Endothelial cell of umbilical vein (primary cell): ENCODE results near the gene FCGR3A. TPM values are rescaled to one million over a fixed set of nuclear protein-coding genes. Genes with fewer than 3 reads are reported as not detected.

Experiments used
- BruUV-seq: library from RNA; stranded (reverse); fragments of 400-500 nt; replicated peaks from 2 replicates; lab custom pipeline; 2021; lab: Mats Ljungman, UMichigan
- CTCF ChIA-PET: fragments of 300-600, 350-600 bp; sonication (Branson Sonifier 250); formaldehyde crosslinking; loops from one replicate; lab custom pipeline; 2021; ENCODE audit warnings: antibody characterized with exemption, inconsistent platforms; lab: Charles Lee
- POLR2A ChIA-PET: fragments of 300-600, 350-600 bp; sonication (Branson Sonifier 250); formaldehyde crosslinking; loops from one replicate; lab custom pipeline; 2021; ENCODE audit warnings: antibody characterized with exemption, inconsistent platforms; lab: Charles Lee
- DNase-seq: peaks from one replicate; pipeline ENCODE4 v3.0.0-alpha.2; 2011; ENCODE audit warnings: low read depth, low spot score
- FAIRE-seq: peaks from 2 replicates; lab custom pipeline; 2011; peaks lifted over from hg19 to GRCh38; lab: Jason Lieb, UNC
- H2AFZ ChIP-seq: 2 replicates; pipeline ENCODE4 v1.6.0; 2012; ENCODE audit warnings: low read depth, low read length, control low read depth, inconsistent platforms
- H3K27ac ChIP-seq: 2 replicates; pipeline ENCODE4 v1.5.1; 2011; ENCODE audit warnings: low read depth, mild to moderate bottlenecking, control low read depth, low read length, moderate library complexity; ENCODE audit not compliant: insufficient read depth
- H3K27me3 ChIP-seq, 2 experiments: 2 replicates each; pipeline versions ENCODE4 v1.6.0 to v1.6.1; 2011; ENCODE audit warnings: low read length in 2 of 2, mixed read lengths in 1 of 2; ENCODE audit not compliant: control insufficient read depth in 2 of 2, insufficient read depth in 2 of 2
- H3K36me3 ChIP-seq, 2 experiments: 2 replicates in 1 of 2; 3 replicates in 1 of 2; pipeline ENCODE4 v1.5.1; 2011; ENCODE audit warnings: low read length in 2 of 2, mild to moderate bottlenecking in 1 of 2, moderate library complexity in 1 of 2; ENCODE audit not compliant: control insufficient read depth in 2 of 2, insufficient read depth in 2 of 2; ENCODE audit errors: extremely low read depth in 1 of 2
- H3K4me1 ChIP-seq: 3 replicates; pipeline ENCODE4 v1.5.1; 2011; ENCODE audit warnings: mild to moderate bottlenecking, low read length; ENCODE audit not compliant: control insufficient read depth, insufficient read depth; ENCODE audit errors: extremely low read depth
- H3K4me2 ChIP-seq: 2 replicates; pipeline ENCODE4 v1.6.1; 2011; ENCODE audit warnings: low read length, control low read depth, mixed read lengths; ENCODE audit not compliant: insufficient read depth
- H3K4me3 ChIP-seq, 3 experiments: fragments of 200-600 bp in 1 of 3; sonication (generic), shearing (Covaris generic) in 1 of 3; replicated peaks in 1 of 3; 2 replicates each; pipeline ENCODE4 v1.5.1; 2011 to 2016; ENCODE audit warnings: control low read depth in 3 of 3, low read length in 3 of 3, mild to moderate bottlenecking in 2 of 3, inconsistent platforms in 1 of 3, low read depth in 1 of 3, moderate library complexity in 1 of 3; ENCODE audit not compliant: insufficient read depth in 1 of 3
- H3K79me2 ChIP-seq: 2 replicates; pipeline ENCODE4 v1.6.0; 2012; ENCODE audit warnings: low read length, inconsistent platforms; ENCODE audit not compliant: control insufficient read depth, insufficient read depth
- H3K9ac ChIP-seq: replicated peaks from 2 replicates; pipeline ENCODE3; 2011; ENCODE audit warnings: low read length, control low read depth; ENCODE audit not compliant: insufficient read depth; ENCODE audit errors: extremely low read depth
- H3K9me1 ChIP-seq: replicated peaks from 3 replicates; pipeline ENCODE4 v1.6.0; 2011; ENCODE audit warnings: mild to moderate bottlenecking, low read length; ENCODE audit not compliant: control insufficient read depth, insufficient read depth; ENCODE audit errors: extremely low read depth
- H3K9me3 ChIP-seq: replicated peaks from 2 replicates; pipeline ENCODE4 v1.5.1; 2012; ENCODE audit warnings: low read length, inconsistent platforms; ENCODE audit not compliant: control insufficient read depth, insufficient read depth
- H4K20me1 ChIP-seq: replicated peaks from 2 replicates; pipeline ENCODE3; 2011; ENCODE audit warnings: mild to moderate bottlenecking, low read length; ENCODE audit not compliant: control insufficient read depth, insufficient read depth; ENCODE audit errors: extremely low read depth
- EZH2 ChIP-seq: IDR thresholded peaks from 2 replicates; pipeline ENCODE4 v1.6.1; 2012; ENCODE audit warnings: borderline replicate concordance, low read depth, mild to moderate bottlenecking, moderate library complexity, low read length, inconsistent platforms; ENCODE audit not compliant: severe bottlenecking
- FOS ChIP-seq: IDR thresholded peaks from 2 replicates; pipeline ENCODE4 v1.6.1; 2011; ENCODE audit warnings: mild to moderate bottlenecking, low read length, moderate library complexity, borderline replicate concordance; ENCODE audit not compliant: insufficient read depth
- GATA2 ChIP-seq: IDR thresholded peaks from 2 replicates; pipeline ENCODE4 v1.7.0; 2011; ENCODE audit warnings: low read depth, mild to moderate bottlenecking, moderate library complexity, mixed read lengths, low read length; ENCODE audit not compliant: insufficient read length, insufficient read depth
- JUN ChIP-seq: IDR thresholded peaks from 2 replicates; pipeline ENCODE4 v1.6.1; 2011; ENCODE audit warnings: borderline replicate concordance, low read depth; ENCODE audit not compliant: insufficient read length, insufficient read depth
- MYC ChIP-seq: IDR thresholded peaks from one replicate; pipeline ENCODE4 v1.6.1; 2011; ENCODE audit warnings: mild to moderate bottlenecking, low read depth, low read length
- POLR2A ChIP-seq: IDR thresholded peaks from 2 replicates; pipeline ENCODE4 v1.6.1; 2012; ENCODE audit warnings: low read depth, mild to moderate bottlenecking, control low read depth, low read length
- POLR2AphosphoS5 ChIP-seq: IDR thresholded peaks from 2 replicates; pipeline ENCODE4 v1.6.1; 2012; ENCODE audit warnings: low read depth, mild to moderate bottlenecking, control low read depth, low read length, moderate library complexity; ENCODE audit not compliant: insufficient read depth
- dilution Hi-C: fragments of 300-500 bp; cut with MboI; formaldehyde crosslinking; loops from one replicate; pipeline ENCODE4 v1.15.0; 2019; ENCODE audit warnings: low sequenced_read_pairs; ENCODE audit not compliant: extremely low pct_ligation_motif_present
- intact Hi-C: fragments of 100-400 bp; cut with micrococcal nuclease; formaldehyde crosslinking; loops from one replicate; pipeline ENCODE4 v1.10.0; 2022
- polyA plus RNA-seq, 4 experiments: library from polyadenylated mRNA; depleted of rRNA in 3 of 4; stranded (reverse) in 3 of 4; unstranded in 1 of 4; fragments of >200 nt; gene quantifications; 2 replicates each; pipeline versions ENCODE4 v1.2.1 to v1.2.3, GENCODE V29; 2011 to 2012; ENCODE audit warnings: missing spikeins in 1 of 4
- total RNA-seq: library from RNA; stranded (reverse); gene quantifications from 2 replicates; pipeline ENCODE4 v1.2.3, GENCODE V29; 2021
- TF ChIP-seq, protein P1 (sequence below): IDR thresholded peaks from 2 replicates; pipeline ENCODE4 v1.6.1; 2011; ENCODE audit not compliant: insufficient read depth, insufficient read length
- TF ChIP-seq, protein P2 (sequence below), 2 donors: IDR thresholded peaks; 1 replicate in 1 of 2; 2 replicates in 1 of 2; pipeline ENCODE4 v1.5.1; 2011; ENCODE audit warnings: low read length in 2 of 2, mild to moderate bottlenecking in 2 of 2, moderate library complexity in 2 of 2, control low read depth in 1 of 2, inconsistent platforms in 1 of 2, low read depth in 1 of 2; ENCODE audit not compliant: insufficient read depth in 1 of 2; ENCODE audit errors: extremely low read depth in 1 of 2

Gene FCGR3A
- total and polyA plus RNA-seq, 2 donors (not counting 3 experiments of a cell fraction or from before 2014, with no cell fraction given), result not detected

DNA sequence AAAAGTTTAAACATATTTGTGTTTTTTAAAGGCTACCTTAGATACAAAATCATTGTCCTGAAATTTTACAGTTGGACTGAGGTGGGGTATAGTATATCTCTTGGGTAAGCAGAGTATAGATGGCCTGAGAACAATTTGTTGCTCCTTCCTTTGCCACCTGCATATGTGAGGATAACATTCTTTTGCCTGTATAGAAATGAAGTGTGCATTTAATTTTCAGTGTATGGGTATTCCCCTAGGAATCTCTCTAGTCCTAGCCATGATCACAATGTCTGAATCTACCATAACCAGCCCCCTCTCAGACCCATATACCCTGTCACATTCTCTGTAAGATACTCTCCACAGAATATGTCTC, 46.2 kb downstream of the FCGR3A start:
- POLR2A ChIA-PET, result no interaction called here

More for the DNA sequence above, 46.2 kb downstream of the FCGR3A start:
- TF ChIP-seq POLR2A (no peak), GATA2 (no peak), EZH2 (no peak), MYC (no peak), FOS (no peak), JUN (no peak), POLR2AphosphoS5 (no peak)
- TF ChIP-seq, protein P1, sequence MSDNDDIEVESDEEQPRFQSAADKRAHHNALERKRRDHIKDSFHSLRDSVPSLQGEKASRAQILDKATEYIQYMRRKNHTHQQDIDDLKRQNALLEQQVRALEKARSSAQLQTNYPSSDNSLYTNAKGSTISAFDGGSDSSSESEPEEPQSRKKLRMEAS, result no peak
- TF ChIP-seq, protein P2, sequence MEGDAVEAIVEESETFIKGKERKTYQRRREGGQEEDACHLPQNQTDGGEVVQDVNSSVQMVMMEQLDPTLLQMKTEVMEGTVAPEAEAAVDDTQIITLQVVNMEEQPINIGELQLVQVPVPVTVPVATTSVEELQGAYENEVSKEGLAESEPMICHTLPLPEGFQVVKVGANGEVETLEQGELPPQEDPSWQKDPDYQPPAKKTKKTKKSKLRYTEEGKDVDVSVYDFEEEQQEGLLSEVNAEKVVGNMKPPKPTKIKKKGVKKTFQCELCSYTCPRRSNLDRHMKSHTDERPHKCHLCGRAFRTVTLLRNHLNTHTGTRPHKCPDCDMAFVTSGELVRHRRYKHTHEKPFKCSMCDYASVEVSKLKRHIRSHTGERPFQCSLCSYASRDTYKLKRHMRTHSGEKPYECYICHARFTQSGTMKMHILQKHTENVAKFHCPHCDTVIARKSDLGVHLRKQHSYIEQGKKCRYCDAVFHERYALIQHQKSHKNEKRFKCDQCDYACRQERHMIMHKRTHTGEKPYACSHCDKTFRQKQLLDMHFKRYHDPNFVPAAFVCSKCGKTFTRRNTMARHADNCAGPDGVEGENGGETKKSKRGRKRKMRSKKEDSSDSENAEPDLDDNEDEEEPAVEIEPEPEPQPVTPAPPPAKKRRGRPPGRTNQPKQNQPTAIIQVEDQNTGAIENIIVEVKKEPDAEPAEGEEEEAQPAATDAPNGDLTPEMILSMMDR (IDR thresholded peaks at IDR 0.05; ENCODE audit: extremely low read depth in 1 of 2, insufficient read depth in 1 of 2, low read depth in 1 of 2, low read length in 2 of 2), result no peak
- H3K4me3 ChIP-seq, result no peak overlapping the region
- CTCF ChIA-PET, result interaction anchor here (0.9 kb wide), 1 partner anchor 16 kb away, joined by 4 read pairs; no protein-coding TSS in a partner anchor
- dilution Hi-C loops (no loop called here), intact Hi-C loops (no loop called here)
- H4K20me1 ChIP-seq, result no peaks in the 10 kb centered on the region
- peaks cover 17% of the 10 kb centered on the region for H3K4me1 ChIP-seq
- H3K4me2 ChIP-seq, result no peak overlapping the region
- H3K36me3 ChIP-seq, result no peaks in the 10 kb centered on the region
- H3K79me2 ChIP-seq, result no peaks in the 10 kb centered on the region
- H3K27me3 ChIP-seq, result no peaks in the 10 kb centered on the region
- no peaks in the 10 kb centered on the region for H3K9me1 ChIP-seq
- no peak for DNase-seq
- no TSS peak for BruUV-seq
- no peak overlapping the region for H3K9ac ChIP-seq
- H3K9me3 ChIP-seq, result no peaks in the 10 kb centered on the region
- H2AFZ ChIP-seq, result no peak overlapping the region
- FAIRE-seq, result no peak
- no peak overlapping the region for H3K27ac ChIP-seq
